Loucy (cell line): Measurements from ENCODE around the gene RPH3AL.

Experiments
- H2AFZ ChIP-seq: fragments of 200-600 bp; sonication (generic); 2 replicates; pipeline ENCODE4 v1.6.0; 2016; ENCODE audit warnings: antibody characterized with exemption, mild to moderate bottlenecking, low read length, moderate library complexity
- H3F3A ChIP-seq: fragments of 200-600 bp; 2 replicates; pipeline ENCODE4 v1.6.0; 2016; ENCODE audit warnings: antibody characterized with exemption, low read depth, mild to moderate bottlenecking
- H3K27me3 ChIP-seq: fragments of 200-600 bp; sonication (generic); 2 replicates; pipeline ENCODE4 v1.6.1; 2014; ENCODE audit warnings: low read length, mild to moderate bottlenecking; ENCODE audit not compliant: insufficient read depth, poor library complexity, severe bottlenecking
- H3K36me3 ChIP-seq: fragments of 200-600 bp; sonication (generic); 2 replicates; pipeline ENCODE4 v1.6.1; 2016; ENCODE audit warnings: low read length; ENCODE audit not compliant: insufficient read depth
- H3K4me1 ChIP-seq: fragments of 200-600 bp; sonication (generic); 2 replicates; pipeline ENCODE4 v1.5.1; 2014; ENCODE audit warnings: low read length, mild to moderate bottlenecking; ENCODE audit not compliant: insufficient read depth, poor library complexity, severe bottlenecking
- H3K4me2 ChIP-seq: fragments of 200-600 bp; sonication (generic); 2 replicates; pipeline ENCODE4 v1.6.0; 2014; ENCODE audit warnings: antibody characterized with exemption, low read length, low read depth, mild to moderate bottlenecking; ENCODE audit not compliant: poor library complexity, severe bottlenecking
- H3K4me3 ChIP-seq: fragments of 200-600 bp; sonication (generic); 2 replicates; pipeline ENCODE4 v1.5.1; 2014; ENCODE audit warnings: low read length, mild to moderate bottlenecking, mixed read lengths; ENCODE audit not compliant: poor library complexity, severe bottlenecking
- H3K79me2 ChIP-seq: fragments of 200-600 bp; sonication (generic); 2 replicates; pipeline ENCODE4 v1.6.1; 2014; ENCODE audit warnings: low read length; ENCODE audit not compliant: insufficient read depth
- H3K9ac ChIP-seq: fragments of 200-600 bp; sonication (generic); 2 replicates; pipeline ENCODE4 v1.6.0; 2014; ENCODE audit warnings: mild to moderate bottlenecking, low read depth, low read length, moderate library complexity; ENCODE audit not compliant: poor library complexity, severe bottlenecking
- H3K9me2 ChIP-seq: fragments of 200-600 bp; sonication (generic); replicated peaks from 2 replicates; pipeline ENCODE4 v1.6.1; 2016; ENCODE audit warnings: low read depth, low read length, mixed read lengths
- H3K9me3 ChIP-seq: fragments of 200-600 bp; sonication (generic); 2 replicates; pipeline ENCODE4 v1.6.1; 2014; ENCODE audit warnings: mild to moderate bottlenecking, antibody characterized with exemption, low read length, low read depth; ENCODE audit not compliant: insufficient read depth
- H4K20me1 ChIP-seq: fragments of 200-600 bp; sonication (generic); 2 replicates; pipeline ENCODE4 v1.6.0; 2014; ENCODE audit warnings: antibody characterized with exemption, low read length, mild to moderate bottlenecking; ENCODE audit not compliant: insufficient read depth, poor library complexity, severe bottlenecking
- EZH2phosphoT487 ChIP-seq: fragments of 200-600 bp; IDR thresholded peaks from 2 replicates; pipeline ENCODE4 v1.6.1; 2018; ENCODE audit warnings: antibody characterized with exemption, mild to moderate bottlenecking, moderate library complexity, borderline replicate concordance
- TF ChIP-seq, protein P1 (sequence below): fragments of 200-600 bp; sonication (generic); conservative IDR thresholded peaks from 2 replicates; pipeline ENCODE4 v1.5.1; 2014; ENCODE audit warnings: mild to moderate bottlenecking, antibody characterized with exemption, low read length

RPH3AL gene

DNA sequence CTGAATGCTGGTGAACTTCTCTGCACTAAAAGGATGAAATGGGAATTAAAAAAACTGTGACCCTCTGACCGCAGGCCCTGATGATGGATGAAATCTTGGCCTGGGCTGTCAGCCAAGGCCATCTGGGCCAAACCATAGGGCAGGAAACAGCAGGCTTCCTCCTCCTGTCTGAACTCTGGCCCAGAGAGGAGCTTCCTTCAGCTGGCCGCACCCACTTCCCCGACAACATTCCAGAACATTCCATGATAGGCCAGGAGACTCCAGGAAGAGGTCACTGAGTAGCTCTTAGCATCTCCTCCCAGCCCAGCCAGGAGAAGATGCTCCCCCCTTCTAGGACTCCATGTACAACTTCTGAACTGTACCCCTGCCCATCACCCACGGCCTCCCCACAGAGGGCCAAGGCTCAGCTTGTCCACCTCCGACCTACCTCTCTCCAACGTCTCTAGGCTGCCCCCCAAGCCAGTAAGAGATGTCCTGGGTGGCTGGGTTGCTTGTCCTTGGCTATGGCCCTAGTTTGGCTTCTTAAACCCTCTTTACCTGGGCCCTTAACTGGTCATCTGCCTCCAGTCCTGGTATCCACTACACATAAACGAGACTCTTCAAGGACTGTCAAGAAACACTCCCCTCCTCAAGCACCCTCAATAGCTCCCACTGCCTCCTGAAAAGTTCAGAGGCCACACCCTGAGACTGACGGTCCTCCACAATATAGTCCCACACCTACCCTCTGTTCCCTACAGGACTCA, 1.7 kb downstream of the RPH3AL start:
- Histone ChIP-seq H3K4me2 (peak overlapping the region; percentile 20), H3K4me1 (peaks cover 9% of the 10 kb centered on the region), H3K9ac (peak overlapping the region; percentile 2), H2AFZ (no peak overlapping the region), H3K27me3 (no peaks in the 10 kb centered on the region), H3K36me3 (no peaks in the 10 kb centered on the region), H4K20me1 (no peaks in the 10 kb centered on the region), H3K9me2 (no peaks in the 10 kb centered on the region), H3K9me3 (peaks cover 6% of the 10 kb centered on the region; the same call in 1 of the 2 replicates), H3K4me3 (no peak overlapping the region), H3K79me2 (no peaks in the 10 kb centered on the region), H3F3A (no peaks in the 10 kb centered on the region)
- TF ChIP-seq, protein P1, sequence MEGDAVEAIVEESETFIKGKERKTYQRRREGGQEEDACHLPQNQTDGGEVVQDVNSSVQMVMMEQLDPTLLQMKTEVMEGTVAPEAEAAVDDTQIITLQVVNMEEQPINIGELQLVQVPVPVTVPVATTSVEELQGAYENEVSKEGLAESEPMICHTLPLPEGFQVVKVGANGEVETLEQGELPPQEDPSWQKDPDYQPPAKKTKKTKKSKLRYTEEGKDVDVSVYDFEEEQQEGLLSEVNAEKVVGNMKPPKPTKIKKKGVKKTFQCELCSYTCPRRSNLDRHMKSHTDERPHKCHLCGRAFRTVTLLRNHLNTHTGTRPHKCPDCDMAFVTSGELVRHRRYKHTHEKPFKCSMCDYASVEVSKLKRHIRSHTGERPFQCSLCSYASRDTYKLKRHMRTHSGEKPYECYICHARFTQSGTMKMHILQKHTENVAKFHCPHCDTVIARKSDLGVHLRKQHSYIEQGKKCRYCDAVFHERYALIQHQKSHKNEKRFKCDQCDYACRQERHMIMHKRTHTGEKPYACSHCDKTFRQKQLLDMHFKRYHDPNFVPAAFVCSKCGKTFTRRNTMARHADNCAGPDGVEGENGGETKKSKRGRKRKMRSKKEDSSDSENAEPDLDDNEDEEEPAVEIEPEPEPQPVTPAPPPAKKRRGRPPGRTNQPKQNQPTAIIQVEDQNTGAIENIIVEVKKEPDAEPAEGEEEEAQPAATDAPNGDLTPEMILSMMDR = no peak
- TF ChIP-seq EZH2phosphoT487 = no peak

DNA sequence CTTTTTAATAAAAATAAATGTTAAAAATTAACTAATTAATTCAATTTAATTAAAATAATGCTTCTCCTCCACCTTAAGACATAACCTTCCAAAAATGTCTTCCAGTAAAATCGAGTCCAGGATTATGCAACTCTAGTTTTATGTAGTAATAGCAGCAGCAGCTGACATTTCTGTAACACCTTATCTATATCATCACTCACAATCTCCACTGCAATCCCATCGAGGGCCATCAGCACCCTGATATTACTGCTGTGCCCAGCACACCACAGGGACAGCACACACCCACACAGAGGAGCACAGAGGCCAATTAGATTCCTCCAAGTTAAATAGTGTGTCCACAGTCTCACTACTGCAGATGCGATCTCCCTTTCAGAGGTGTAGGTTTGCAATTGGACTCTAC, 2.9 kb downstream of the RPH3AL start:
- Histone ChIP-seq H3K79me2 (no peaks in the 10 kb centered on the region), H3K9me3 (no peaks in the 10 kb centered on the region; the same call in 1 of the 2 replicates), H3K9ac (no peak overlapping the region), H3F3A (no peaks in the 10 kb centered on the region), H3K4me3 (no peak overlapping the region), H3K27me3 (no peaks in the 10 kb centered on the region), H3K36me3 (no peaks in the 10 kb centered on the region), H4K20me1 (no peaks in the 10 kb centered on the region), H3K9me2 (no peaks in the 10 kb centered on the region), H3K4me1 (peaks cover 9% of the 10 kb centered on the region), H2AFZ (no peak overlapping the region), H3K4me2 (no peak overlapping the region)
- TF ChIP-seq EZH2phosphoT487 = no peak
- TF ChIP-seq, protein P1 = no peak

DNA sequence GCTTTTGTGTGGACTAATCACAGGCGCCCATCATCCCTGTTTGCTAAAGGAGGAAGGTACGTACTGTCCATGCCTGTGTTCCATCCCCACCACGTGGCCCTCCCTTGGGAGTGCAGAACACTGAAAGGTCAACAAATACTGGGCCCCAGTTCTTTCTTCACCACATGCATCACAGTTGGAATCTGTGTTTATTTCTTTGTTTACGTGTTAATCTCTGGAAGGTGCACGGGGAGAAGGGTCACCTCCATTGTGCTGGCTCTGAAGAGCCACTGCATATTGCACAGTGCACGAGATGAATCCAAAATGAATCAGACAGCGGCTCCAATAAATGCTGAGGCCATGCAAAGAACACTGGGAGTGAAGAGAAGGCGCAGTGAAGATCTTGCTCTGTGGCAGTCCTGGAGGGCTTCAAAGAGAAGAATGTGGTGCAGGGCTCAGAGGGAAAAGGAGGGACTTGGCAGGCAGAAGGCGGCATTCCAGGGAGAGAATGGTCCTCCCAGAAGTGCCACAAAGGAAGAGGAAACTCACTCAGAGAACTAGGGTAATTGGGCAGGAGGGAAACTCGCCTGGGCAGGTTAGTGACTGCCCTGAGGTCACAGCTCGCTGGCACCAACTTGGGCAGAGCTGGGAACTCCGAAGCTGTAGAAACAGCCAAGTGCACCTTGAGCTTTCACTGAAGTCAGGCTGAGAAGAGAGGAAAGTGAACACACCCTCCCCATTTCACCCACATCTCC, 3.7 kb downstream of the RPH3AL start:
- no peaks in the 10 kb centered on the region for H3K36me3 ChIP-seq
- no peak overlapping the region for H2AFZ ChIP-seq
- no peak overlapping the region for H3K4me3 ChIP-seq
- no peaks in the 10 kb centered on the region for H3F3A ChIP-seq
- H3K79me2 ChIP-seq = no peaks in the 10 kb centered on the region
- no peaks in the 10 kb centered on the region for H3K9me2 ChIP-seq
- TF ChIP-seq EZH2phosphoT487 = no peak
- TF ChIP-seq, protein P1 = no peak
- no peaks in the 10 kb centered on the region for H3K27me3 ChIP-seq
- peaks cover 9% of the 10 kb centered on the region for H3K4me1 ChIP-seq
- no peak overlapping the region for H3K9ac ChIP-seq
- no peaks in the 10 kb centered on the region for H4K20me1 ChIP-seq
- H3K4me2 ChIP-seq = no peak overlapping the region
- no peaks in the 10 kb centered on the region for H3K9me3 ChIP-seq
